ENCODE measurements around the gene CD4.

GRCh38 chr12:6809056-6809455 is 19.7 kb downstream of the CD4 start:
- TF ChIP-seq EZH2phosphoT487 (IDR thresholded peaks at IDR 0.05; ENCODE audit: borderline replicate concordance, low read length): no peak
- no peak for TF ChIP-seq CTCF (IDR thresholded peaks at IDR 0.05; ENCODE audit: low read depth, low read length, poor library complexity, severe bottlenecking)
